Activated CD4-positive, CD25-positive, alpha-beta regulatory T cell (primary cell): ENCODE data around the gene LCE3E.

Experiments used
- DNase-seq, 4 experiments: peaks; one replicate each; lab custom pipeline; 2025; lab: John Stamatoyannopoulos, UW

Gene LCE3E

DNA sequence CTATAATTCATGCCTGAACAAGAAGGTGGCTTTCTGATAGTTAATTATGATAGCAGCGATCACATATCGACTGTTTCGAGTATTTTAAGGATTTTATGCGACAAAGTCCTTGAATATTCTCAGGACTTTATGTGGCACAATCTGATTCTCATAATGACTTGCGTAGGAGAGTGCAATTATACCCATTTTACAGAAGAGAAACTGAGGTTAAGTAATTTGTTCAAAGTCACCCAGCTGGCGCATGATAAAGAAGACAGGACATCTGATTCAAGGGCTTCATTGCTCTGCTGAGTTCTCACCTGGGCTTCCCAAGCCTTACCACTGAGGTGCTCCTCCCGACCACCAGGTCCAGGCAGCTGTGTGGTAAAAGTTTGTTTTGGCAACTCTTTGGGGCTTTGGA, 50.5 kb downstream of the LCE3E start:
- no peak for DNase-seq
